ENCODE data around the gene NUDT15. TPM values are rescaled to one million over a fixed set of nuclear protein-coding genes. Genes with fewer than 3 reads are reported as not detected.

NUDT15 gene
- polyA plus RNA-seq, 1 of the 3 experiments (the other 2 are of a cell fraction), result 11.9 TPM

- TF ChIP-seq CTCF (IDR thresholded peaks at IDR 0.05), result peak; percentile 99
- peak; percentile 95 for TF ChIP-seq NRF1 (IDR thresholded peaks at IDR 0.05; ENCODE audit: low read depth, low read length)
- TF ChIP-seq ZBTB33 (IDR thresholded peaks at IDR 0.05; ENCODE audit: borderline replicate concordance, low read depth), result peak; percentile 53; the same call in 1 of the 2 replicates
- TF ChIP-seq USF2 (IDR thresholded peaks at IDR 0.05; ENCODE audit: borderline replicate concordance, low read depth, low read length), result no peak
- peak; percentile 63; the same call in 1 of the 2 replicates for TF ChIP-seq SIN3A (IDR thresholded peaks at IDR 0.05; ENCODE audit: borderline replicate concordance, low read depth, low read length)
- no peak for TF ChIP-seq FOXM1 (IDR thresholded peaks at IDR 0.05; ENCODE audit: low read depth)
- peak; percentile 70 for TF ChIP-seq MXI1 (IDR thresholded peaks at IDR 0.05; ENCODE audit: low read depth, low read length)
- peak; percentile 46 for TF ChIP-seq RAD21 (IDR thresholded peaks at IDR 0.05; ENCODE audit: low read length)
- peak; percentile 65; the same call in 1 of the 2 replicates for TF ChIP-seq REST (IDR thresholded peaks at IDR 0.05; ENCODE audit: low read depth, low read length)
- TF ChIP-seq RXRA (IDR thresholded peaks at IDR 0.05; ENCODE audit: borderline replicate concordance, low read depth), result no peak; the same call in 1 of the 2 replicates
- no peak for TF ChIP-seq NFIC (IDR thresholded peaks at IDR 0.05; ENCODE audit: borderline replicate concordance)
- peak; percentile 70 for TF ChIP-seq SMC3 (IDR thresholded peaks at IDR 0.05; ENCODE audit: low read depth, low read length)
- TF ChIP-seq POLR2AphosphoS5 (IDR thresholded peaks at IDR 0.05; ENCODE audit: low read depth, low read length), result peak; percentile 90
- TF ChIP-seq JUND (IDR thresholded peaks at IDR 0.05), result no peak
- TF ChIP-seq CHD2 (IDR thresholded peaks at IDR 0.05; ENCODE audit: low read length, partially characterized antibody), result peak; percentile 77
- TF ChIP-seq MEF2A (IDR thresholded peaks at IDR 0.05; ENCODE audit: borderline replicate concordance, low read depth), result no peak
- no peak for TF ChIP-seq EZH2phosphoT487 (IDR thresholded peaks at IDR 0.05; ENCODE audit: borderline replicate concordance, low read depth)
- TF ChIP-seq ELF1 (IDR thresholded peaks at IDR 0.05), result peak; percentile 96
- TF ChIP-seq EP300 (IDR thresholded peaks at IDR 0.05; ENCODE audit: borderline replicate concordance in 1 of 2, low read depth in 1 of 2, low read length in 1 of 2), result no peak; a peak in 1 of 4 replicates
- peak; percentile 10; the same call in 1 of the 2 replicates for TF ChIP-seq FOSL2 (IDR thresholded peaks at IDR 0.05; ENCODE audit: borderline replicate concordance, low read depth)
- peak; percentile 49; the same call in 1 of the 2 replicates for TF ChIP-seq TCF12 (IDR thresholded peaks at IDR 0.05)
Observed at GRCh38 chr13:48094781-48095502, 57.4 kb downstream of the NUDT15 start, which contains the start of gene MED4 (continued).
